GM12873 (cell line): ENCODE measurements around the gene TCEAL4.

Source experiments
- CTCF ChIP-seq: IDR thresholded peaks from 2 replicates; pipeline ENCODE4 v1.5.1; 2012; ENCODE audit warnings: low read depth, mild to moderate bottlenecking, moderate library complexity, low read length, control low read depth; ENCODE audit not compliant: insufficient read depth; ENCODE audit errors: missing control alignments

TCEAL4 gene

GRCh38 chrX:103565197-103565596 lies 20.1 kb upstream of the TCEAL4 start:
- TF ChIP-seq CTCF: no peak

- no peak for TF ChIP-seq CTCF
Measured at GRCh38 chrX:103565752-103566151, 19.6 kb upstream of the TCEAL4 start.

GRCh38 chrX:103571121-103571520 lies 14.2 kb upstream of the TCEAL4 start:
- TF ChIP-seq CTCF: no peak

- no peak for TF ChIP-seq CTCF
Measured at GRCh38 chrX:103571726-103572125, 13.6 kb upstream of the TCEAL4 start.

GRCh38 chrX:103573202-103573601 lies 12.1 kb upstream of the TCEAL4 start:
- TF ChIP-seq CTCF: no peak

GRCh38 chrX:103584596-103584995 lies 719 bp upstream of the TCEAL4 start:
- TF ChIP-seq CTCF: no peak

GRCh38 chrX:103586314-103586646 lies 965 bp downstream of the TCEAL4 start:
- no peak for TF ChIP-seq CTCF

GRCh38 chrX:103586659-103587058 lies 1.3 kb downstream of the TCEAL4 start:
- TF ChIP-seq CTCF: no peak
